GM12878 (cell line): ENCODE data around the gene GSTO1. TPM values are rescaled to one million over a fixed set of nuclear protein-coding genes. Genes with fewer than 3 reads are reported as not detected.

Experiments
- ATAC-seq: fragments of 200-7000 bp; cut with Tn5 transposase; 3 replicates; pipeline ENCODE4 v1.9.1; 2020; ENCODE audit warnings: mild to moderate bottlenecking, moderate library complexity
- BruUV-seq: library from RNA; stranded (reverse); fragments of 400-500 nt; replicated peaks from 2 replicates; lab custom pipeline; 2021; lab: Mats Ljungman, UMichigan
- CTCF ChIA-PET: fragments of 300-600 bp; sonication (Branson Sonifier 250); formaldehyde crosslinking; extraction: SDS; loops from one replicate; lab custom pipeline; 2021; ENCODE audit warnings: inconsistent platforms; lab: Yijun Ruan, JAX
- POLR2A ChIA-PET: fragments of 350-600 bp; formaldehyde crosslinking; extraction: SDS; loops from one replicate; lab custom pipeline; 2021; ENCODE audit warnings: inconsistent platforms; lab: Charles Lee
- RAD21 ChIA-PET: fragments of 300-600 bp; sonication (Branson Sonifier 250); formaldehyde crosslinking; loops from one replicate; lab custom pipeline; 2023; ENCODE audit warnings: antibody characterized with exemption; ENCODE audit not compliant: unreplicated experiment; lab: Charles Lee
- SMC1A ChIA-PET: fragments of 300-600 bp; sonication (Branson Sonifier 250); formaldehyde crosslinking; loops from one replicate; lab custom pipeline; 2023; ENCODE audit not compliant: unreplicated experiment, uncharacterized antibody; lab: Charles Lee
- DNase-seq: peaks from one replicate; pipeline ENCODE4 v3.0.0-alpha.2; 2011; ENCODE audit warnings: low read depth, low spot score
- FAIRE-seq: peaks from 3 replicates; lab custom pipeline; 2011; peaks lifted over from hg19 to GRCh38; lab: Jason Lieb, UNC
- H2AFZ ChIP-seq: 2 replicates; pipeline ENCODE4 v1.6.0; 2011; ENCODE audit warnings: low read depth, low read length, control low read depth; ENCODE audit not compliant: control insufficient read depth
- H3K27ac ChIP-seq: 2 replicates; pipeline ENCODE4 v1.5.1; 2011; ENCODE audit warnings: control low read depth; ENCODE audit not compliant: control insufficient read depth, insufficient read depth
- H3K27me3 ChIP-seq, 2 experiments: replicated peaks in 1 of 2; 2 replicates each; pipeline versions ENCODE4 v1.6.0 to v1.6.1; 2011; ENCODE audit warnings: low read length in 1 of 2; ENCODE audit not compliant: control insufficient read depth in 2 of 2, insufficient read depth in 2 of 2
- H3K36me3 ChIP-seq, 2 experiments: 2 replicates each; pipeline ENCODE4 v1.5.1; 2011; ENCODE audit warnings: low read length in 1 of 2; ENCODE audit not compliant: control insufficient read depth in 2 of 2, insufficient read depth in 2 of 2
- H3K4me1 ChIP-seq: 2 replicates; pipeline ENCODE4 v1.6.1; 2011; ENCODE audit warnings: mild to moderate bottlenecking, low read length, moderate library complexity, mixed read lengths; ENCODE audit not compliant: control insufficient read depth, insufficient read depth
- H3K4me2 ChIP-seq: 2 replicates; pipeline ENCODE4 v1.6.0; 2011; ENCODE audit warnings: control low read depth; ENCODE audit not compliant: control insufficient read depth, insufficient read depth
- H3K4me3 ChIP-seq: fragments of 200-600 bp; sonication (generic); 2 replicates; pipeline ENCODE4 v1.5.1; 2016
- H3K79me2 ChIP-seq: 2 replicates; pipeline ENCODE4 v1.6.0; 2011; ENCODE audit warnings: low read length; ENCODE audit not compliant: control insufficient read depth, insufficient read depth
- H3K9ac ChIP-seq: 2 replicates; pipeline ENCODE4 v1.8.0; 2011; ENCODE audit warnings: low read length, control low read depth, mixed read lengths; ENCODE audit not compliant: control insufficient read depth, insufficient read depth
- H3K9me3 ChIP-seq: replicated peaks from 3 replicates; pipeline ENCODE4 v1.5.1; 2011; ENCODE audit warnings: mild to moderate bottlenecking, low read length; ENCODE audit not compliant: control insufficient read depth, insufficient read depth
- H4K20me1 ChIP-seq: 2 replicates; pipeline ENCODE4 v1.6.0; 2011; ENCODE audit not compliant: control insufficient read depth, insufficient read depth
- FOXK2 ChIP-seq: fragments of 450-650 bp; IDR thresholded peaks from 2 replicates; pipeline ENCODE4 v1.6.1; 2017; ENCODE audit warnings: mild to moderate bottlenecking, moderate library complexity
- NR2C1 ChIP-seq: fragments of 450-650 bp; IDR thresholded peaks from 2 replicates; pipeline ENCODE4 v1.6.1; 2017; ENCODE audit warnings: antibody characterized with exemption, mild to moderate bottlenecking, moderate library complexity
- PAX8 ChIP-seq: fragments of 450-650 bp; IDR thresholded peaks from 2 replicates; pipeline ENCODE4 v1.6.1; 2017; ENCODE audit warnings: mild to moderate bottlenecking, moderate library complexity
- WGBS: methylation state at CpG from one replicate; pipeline ENCODE4 v1.1.6; 2016; ENCODE audit warnings: low lambda C conversion rate; ENCODE audit not compliant: insufficient replicate concordance, insufficient coverage; ENCODE audit errors: missing lambda C conversion rate; 5-methylcytosine and 5-hydroxymethylcytosine counted together
- in situ Hi-C: fragments of 300-500 bp; cut with MboI; formaldehyde crosslinking; loops from 9 replicates; pipeline ENCODE4 v1.14.3; 2018; ENCODE audit warnings: mixed read lengths
- intact Hi-C: fragments of 100-400 bp; cut with micrococcal nuclease; formaldehyde crosslinking; loops from one replicate; pipeline ENCODE4 v1.14.2; 2022; ENCODE audit not compliant: unreplicated experiment
- polyA plus RNA-seq, 11 experiments: library from polyadenylated mRNA; depleted of rRNA in 4 of 11; unstranded in 6 of 11; stranded (reverse) in 5 of 11; fragments of >200 nt; fragmentation: Nextera tagmentation in 4 of 11; fragmentation: Illumina TruSeq in 1 of 11; extraction: Ambion mirVana in 4 of 11; extraction: Trizol in 1 of 11; gene quantifications; 1 replicate in 1 of 11; 2 replicates in 10 of 11; pipeline versions ENCODE4 v1.2.1 to v1.2.3, GENCODE V29; 2011 to 2016; ENCODE audit warnings: inconsistent platforms in 2 of 11, missing spikeins in 2 of 11, low read depth in 1 of 11
- total RNA-seq, 4 experiments: library from RNA; depleted of rRNA in 3 of 4; stranded (reverse); fragments of >200 nt in 3 of 4; fragmentation: Illumina TruSeq in 1 of 4; extraction: Trizol in 1 of 4; gene quantifications; 2 replicates each; pipeline versions ENCODE4 v1.2.1 to v1.2.3, GENCODE V29; 2013 to 2021
- TF ChIP-seq, protein P1 (sequence below): fragments of 450-650 bp; IDR thresholded peaks from 2 replicates; pipeline ENCODE4 v1.6.1; 2017; ENCODE audit warnings: low read depth, mild to moderate bottlenecking, moderate library complexity

Gene GSTO1
- total and polyA plus RNA-seq, 10 of the 15 experiments (the other 5 are each of a cell fraction or from before 2014, with no cell fraction given), result 53.1 to 197 (median 112) TPM

DNA sequence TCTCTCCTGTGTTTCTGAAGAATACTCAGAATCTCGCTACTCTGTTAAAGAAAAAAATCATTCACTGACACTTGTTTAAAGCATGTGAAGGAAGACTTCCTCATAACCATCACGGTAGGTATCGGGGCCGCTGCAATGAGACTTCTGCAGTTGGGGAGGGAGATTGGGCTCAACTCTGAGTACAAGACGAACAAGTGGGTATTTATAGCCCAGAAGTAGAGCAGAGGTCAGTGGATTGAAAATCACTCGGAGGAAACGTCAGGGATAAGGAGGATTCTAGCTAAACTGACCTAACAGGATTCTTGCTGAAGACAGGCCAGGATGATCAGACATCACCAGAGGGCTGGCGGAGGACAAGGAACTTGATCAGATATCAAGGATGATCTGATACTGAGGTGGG, 50.2 kb downstream of the GSTO1 start:
- TF ChIP-seq NR2C1 (no peak), FOXK2 (no peak), PAX8 (no peak)
- TF ChIP-seq, protein P1, sequence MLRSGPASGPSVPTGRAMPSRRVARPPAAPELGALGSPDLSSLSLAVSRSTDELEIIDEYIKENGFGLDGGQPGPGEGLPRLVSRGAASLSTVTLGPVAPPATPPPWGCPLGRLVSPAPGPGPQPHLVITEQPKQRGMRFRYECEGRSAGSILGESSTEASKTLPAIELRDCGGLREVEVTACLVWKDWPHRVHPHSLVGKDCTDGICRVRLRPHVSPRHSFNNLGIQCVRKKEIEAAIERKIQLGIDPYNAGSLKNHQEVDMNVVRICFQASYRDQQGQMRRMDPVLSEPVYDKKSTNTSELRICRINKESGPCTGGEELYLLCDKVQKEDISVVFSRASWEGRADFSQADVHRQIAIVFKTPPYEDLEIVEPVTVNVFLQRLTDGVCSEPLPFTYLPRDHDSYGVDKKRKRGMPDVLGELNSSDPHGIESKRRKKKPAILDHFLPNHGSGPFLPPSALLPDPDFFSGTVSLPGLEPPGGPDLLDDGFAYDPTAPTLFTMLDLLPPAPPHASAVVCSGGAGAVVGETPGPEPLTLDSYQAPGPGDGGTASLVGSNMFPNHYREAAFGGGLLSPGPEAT, result no peak
- H3K9ac ChIP-seq, result no peak overlapping the region
- FAIRE-seq (no peak), ATAC-seq (no peak), DNase-seq (no peak)
- H3K9me3 ChIP-seq, result no peaks in the 10 kb centered on the region; the same call in 2 of the 3 replicates
- peaks cover 26% of the 10 kb centered on the region for H3K4me1 ChIP-seq
- ChIA-PET SMC1A (interaction anchor here (1.0 to 7.3 kb wide), 8 partner anchors 10 to 45 kb away, joined by 3 to 187 read pairs (median 12); partner anchors contain the start of genes CFAP58 and ITPRIP), RAD21 (interaction anchor here (1.2 to 9.0 kb wide), 8 partner anchors 9 to 47 kb away, joined by 5 to 137 read pairs (median 12); partner anchors contain the start of genes CFAP58 and ITPRIP), CTCF (interaction anchor here (1.0 to 13.3 kb wide), 16 partner anchors 9 to 309 kb away, joined by 3 to 419 read pairs (median 8); partner anchors contain the start of genes CFAP58 and ITPRIP), POLR2A (interaction anchor here (0.5 to 1.3 kb wide), 3 partner anchors 13 to 46 kb away, joined by 4 to 10 read pairs (median 4); partner anchors contain the start of gene ITPRIP)
- intact Hi-C loops (loop anchor here (1.0 kb wide), 1 partner anchor 45 kb away; no protein-coding TSS in a partner anchor), in situ Hi-C loops (no loop called here)
- peaks cover 0 to 2% of the 10 kb centered on the region in 2 experiments; a peak in 1 of 4 replicates for H3K27me3 ChIP-seq
- BruUV-seq, result no TSS peak
- no peaks in the 10 kb centered on the region for H4K20me1 ChIP-seq
- WGBS, result 60% methylated on average over 8 of the region's 8 CpGs
- H3K36me3 ChIP-seq, result peaks cover 0 to 2% of the 10 kb centered on the region in 2 experiments; a peak in 1 of 4 replicates
- H3K79me2 ChIP-seq, result no peaks in the 10 kb centered on the region
- H3K27ac ChIP-seq, result no peak overlapping the region
- no peak overlapping the region for H2AFZ ChIP-seq
- H3K4me2 ChIP-seq, result no peak overlapping the region
- no peak overlapping the region for H3K4me3 ChIP-seq
